GM12878 (cell line): ENCODE data around the gene TTC33.

ENCODE experiments used
- SMAD1 ChIP-seq: fragments of 450-650 bp; IDR thresholded peaks from 2 replicates; pipeline ENCODE4 v1.6.1; 2018; ENCODE audit warnings: mild to moderate bottlenecking, low read depth; ENCODE audit not compliant: partially characterized antibody
- TF ChIP-seq, protein P1 (sequence below), 3 experiments: IDR thresholded peaks in 2 of 3; conservative IDR thresholded peaks in 1 of 3; 2 replicates each; pipeline ENCODE4 v1.5.1; 2011; ENCODE audit warnings: low read depth in 3 of 3, low read length in 3 of 3, mild to moderate bottlenecking in 3 of 3, control low read depth in 2 of 3, moderate library complexity in 2 of 3, inconsistent platforms in 1 of 3, mixed read lengths in 1 of 3; ENCODE audit not compliant: control insufficient read depth in 2 of 3, insufficient read depth in 1 of 3; ENCODE audit errors: extremely low read depth in 1 of 3

- TF ChIP-seq, protein P1, sequence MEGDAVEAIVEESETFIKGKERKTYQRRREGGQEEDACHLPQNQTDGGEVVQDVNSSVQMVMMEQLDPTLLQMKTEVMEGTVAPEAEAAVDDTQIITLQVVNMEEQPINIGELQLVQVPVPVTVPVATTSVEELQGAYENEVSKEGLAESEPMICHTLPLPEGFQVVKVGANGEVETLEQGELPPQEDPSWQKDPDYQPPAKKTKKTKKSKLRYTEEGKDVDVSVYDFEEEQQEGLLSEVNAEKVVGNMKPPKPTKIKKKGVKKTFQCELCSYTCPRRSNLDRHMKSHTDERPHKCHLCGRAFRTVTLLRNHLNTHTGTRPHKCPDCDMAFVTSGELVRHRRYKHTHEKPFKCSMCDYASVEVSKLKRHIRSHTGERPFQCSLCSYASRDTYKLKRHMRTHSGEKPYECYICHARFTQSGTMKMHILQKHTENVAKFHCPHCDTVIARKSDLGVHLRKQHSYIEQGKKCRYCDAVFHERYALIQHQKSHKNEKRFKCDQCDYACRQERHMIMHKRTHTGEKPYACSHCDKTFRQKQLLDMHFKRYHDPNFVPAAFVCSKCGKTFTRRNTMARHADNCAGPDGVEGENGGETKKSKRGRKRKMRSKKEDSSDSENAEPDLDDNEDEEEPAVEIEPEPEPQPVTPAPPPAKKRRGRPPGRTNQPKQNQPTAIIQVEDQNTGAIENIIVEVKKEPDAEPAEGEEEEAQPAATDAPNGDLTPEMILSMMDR (IDR thresholded peaks at IDR 0.05 in 2 of 3, conservative IDR thresholded peaks at IDR 0.05 in 1 of 3; ENCODE audit: control insufficient read depth in 2 of 3, extremely low read depth in 1 of 3, insufficient read depth in 1 of 3, low read depth in 3 of 3, low read length in 3 of 3) = no peak
- TF ChIP-seq SMAD1 = no peak
Observed at GRCh38 chr5:40634154-40634553, 121.6 kb downstream of the TTC33 start.
